HFFc6 (cell line): ENCODE results near the gene HSD17B12. TPM values are rescaled to one million over a fixed set of nuclear protein-coding genes. Genes with fewer than 3 reads are reported as not detected.
"Not testable (repeated sequence)": the region's sequence is repeated elsewhere in the genome, so short reads cannot be mapped to it uniquely, and the experiment has no call there.

ENCODE experiments used
- DNase-seq: peaks from one replicate; pipeline ENCODE4 v3.0.0-alpha.2; 2018
- H3K27ac Mint-ChIP-seq: 2 replicates; pipeline ENCODE4 v1.8.0; 2020; ENCODE audit warnings: mild to moderate bottlenecking, mixed read lengths
- H3K27me3 Mint-ChIP-seq: 2 replicates; pipeline ENCODE4 v1.8.0; 2021; ENCODE audit warnings: mild to moderate bottlenecking, moderate library complexity, mixed read lengths; ENCODE audit not compliant: insufficient read depth
- H3K36me3 Mint-ChIP-seq: 2 replicates; pipeline ENCODE4 v1.8.0; 2021; ENCODE audit warnings: low read depth, mixed read lengths
- H3K4me1 Mint-ChIP-seq: 2 replicates; pipeline ENCODE4 v1.8.0; 2020; ENCODE audit warnings: low read depth, mixed read lengths
- H3K4me3 Mint-ChIP-seq: 2 replicates; pipeline ENCODE4 v1.8.0; 2020; ENCODE audit warnings: mild to moderate bottlenecking, moderate library complexity, mixed read lengths
- H3K9me3 Mint-ChIP-seq: 2 replicates; pipeline ENCODE4 v1.8.0; 2020; ENCODE audit warnings: mild to moderate bottlenecking, mixed read lengths
- total RNA-seq, 6 experiments: library from RNA; stranded (reverse); fragmentation: NEBNext Ultra II Directional; extraction: Animal tissue kit (Norgen Biotek cat#: 25700); gene quantifications; 2 replicates in 1 of 6; 3 replicates in 5 of 6; pipeline ENCODE4 v1.2.3, GENCODE V29; 2021
- TF ChIP-seq, protein P1 (sequence below): fragments of 200-600 bp; sonication (generic); IDR thresholded peaks from 2 replicates; pipeline ENCODE4 v1.5.0; 2021; ENCODE audit warnings: antibody characterized with exemption, mild to moderate bottlenecking

The HSD17B12 gene
- total RNA-seq, 6 experiments from 2014 or later = 89.1 to 119 (median 99.0) TPM

DNA sequence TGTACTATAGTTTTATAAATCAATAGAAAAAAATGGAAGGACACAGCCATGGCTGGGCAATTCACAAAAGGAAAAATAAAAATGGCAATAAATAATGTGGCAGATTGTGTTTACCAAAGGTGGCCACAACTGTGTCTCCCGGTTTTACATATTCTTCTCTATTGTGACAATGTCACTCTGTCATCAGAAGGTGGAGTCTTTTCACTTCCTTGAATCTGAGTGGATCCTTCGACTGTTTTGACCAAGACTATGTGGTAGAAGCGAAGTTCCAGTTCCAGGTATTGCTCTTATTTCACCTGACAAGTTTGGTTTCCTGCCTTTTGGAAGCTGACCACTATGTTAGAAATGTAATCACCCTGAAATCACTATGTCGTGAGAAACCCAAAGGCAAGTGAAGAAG, 31.0 kb upstream of the HSD17B12 start:
- peaks cover 8% of the 10 kb centered on the region; the same call in 1 of the 2 replicates for H3K4me1 Mint-ChIP-seq
- peaks cover 6% of the 10 kb centered on the region for H3K27me3 Mint-ChIP-seq
- TF ChIP-seq, protein P1, sequence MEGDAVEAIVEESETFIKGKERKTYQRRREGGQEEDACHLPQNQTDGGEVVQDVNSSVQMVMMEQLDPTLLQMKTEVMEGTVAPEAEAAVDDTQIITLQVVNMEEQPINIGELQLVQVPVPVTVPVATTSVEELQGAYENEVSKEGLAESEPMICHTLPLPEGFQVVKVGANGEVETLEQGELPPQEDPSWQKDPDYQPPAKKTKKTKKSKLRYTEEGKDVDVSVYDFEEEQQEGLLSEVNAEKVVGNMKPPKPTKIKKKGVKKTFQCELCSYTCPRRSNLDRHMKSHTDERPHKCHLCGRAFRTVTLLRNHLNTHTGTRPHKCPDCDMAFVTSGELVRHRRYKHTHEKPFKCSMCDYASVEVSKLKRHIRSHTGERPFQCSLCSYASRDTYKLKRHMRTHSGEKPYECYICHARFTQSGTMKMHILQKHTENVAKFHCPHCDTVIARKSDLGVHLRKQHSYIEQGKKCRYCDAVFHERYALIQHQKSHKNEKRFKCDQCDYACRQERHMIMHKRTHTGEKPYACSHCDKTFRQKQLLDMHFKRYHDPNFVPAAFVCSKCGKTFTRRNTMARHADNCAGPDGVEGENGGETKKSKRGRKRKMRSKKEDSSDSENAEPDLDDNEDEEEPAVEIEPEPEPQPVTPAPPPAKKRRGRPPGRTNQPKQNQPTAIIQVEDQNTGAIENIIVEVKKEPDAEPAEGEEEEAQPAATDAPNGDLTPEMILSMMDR = no peak
- no peak overlapping the region for H3K27ac Mint-ChIP-seq
- DNase-seq = no peak
- H3K4me3 Mint-ChIP-seq = no peak overlapping the region
- H3K9me3 Mint-ChIP-seq = no peaks in the 10 kb centered on the region
- H3K36me3 Mint-ChIP-seq = peaks cover 8% of the 10 kb centered on the region; the same call in 1 of the 2 replicates

DNA sequence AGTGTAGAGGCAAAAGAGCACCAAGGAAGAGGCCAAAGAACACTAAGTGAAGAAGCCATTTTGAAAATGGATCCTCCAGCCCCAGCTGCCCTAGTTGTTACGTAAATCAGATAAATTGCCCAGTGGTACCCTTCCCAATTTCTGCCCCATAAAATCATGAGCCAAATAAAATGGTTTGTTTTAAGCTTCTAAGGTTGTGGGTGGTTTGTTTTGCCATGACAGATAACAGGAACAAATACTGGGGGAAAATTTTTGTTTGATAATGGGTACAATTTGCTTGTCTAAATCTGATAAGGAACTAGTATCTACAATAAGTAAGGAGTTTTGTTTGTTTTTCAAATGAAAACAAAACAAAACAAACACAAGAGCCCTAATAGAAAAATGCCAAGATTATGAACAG, 30.6 kb upstream of the HSD17B12 start:
- H3K4me3 Mint-ChIP-seq = no peak overlapping the region
- H3K36me3 Mint-ChIP-seq = peaks cover 8% of the 10 kb centered on the region; the same call in 1 of the 2 replicates
- H3K4me1 Mint-ChIP-seq = peaks cover 4% of the 10 kb centered on the region; the same call in 1 of the 2 replicates
- TF ChIP-seq, protein P1 = no peak
- no peaks in the 10 kb centered on the region for H3K9me3 Mint-ChIP-seq
- H3K27me3 Mint-ChIP-seq = peaks cover 2% of the 10 kb centered on the region
- H3K27ac Mint-ChIP-seq = no peak overlapping the region
- no peak for DNase-seq

DNA sequence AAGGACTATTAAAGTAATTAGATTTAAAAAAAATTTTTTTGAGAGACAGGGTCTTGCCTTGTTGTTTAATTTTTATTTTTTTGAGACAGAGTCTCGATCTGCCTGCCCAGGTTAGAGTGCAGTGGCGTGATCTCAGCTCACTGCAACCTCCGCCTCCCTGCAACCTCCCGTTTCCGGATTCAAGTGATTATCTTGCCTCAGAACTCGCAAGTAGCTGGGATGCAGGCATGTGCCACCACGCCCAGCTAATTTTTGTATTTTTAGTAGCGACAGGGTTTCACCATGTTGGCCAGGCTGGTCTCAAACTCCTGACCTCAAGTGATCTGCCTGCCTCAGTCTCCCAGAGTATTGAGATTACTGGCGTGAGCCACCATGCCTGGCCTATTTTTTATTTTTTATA, 17.5 kb upstream of the HSD17B12 start:
- not testable (repeated sequence) for DNase-seq, H3K4me3 Mint-ChIP-seq, H3K9me3 Mint-ChIP-seq, H3K4me1 Mint-ChIP-seq, H3K27ac Mint-ChIP-seq, H3K36me3 Mint-ChIP-seq
- peaks cover 26% of the 10 kb centered on the region for H3K27me3 Mint-ChIP-seq

DNA sequence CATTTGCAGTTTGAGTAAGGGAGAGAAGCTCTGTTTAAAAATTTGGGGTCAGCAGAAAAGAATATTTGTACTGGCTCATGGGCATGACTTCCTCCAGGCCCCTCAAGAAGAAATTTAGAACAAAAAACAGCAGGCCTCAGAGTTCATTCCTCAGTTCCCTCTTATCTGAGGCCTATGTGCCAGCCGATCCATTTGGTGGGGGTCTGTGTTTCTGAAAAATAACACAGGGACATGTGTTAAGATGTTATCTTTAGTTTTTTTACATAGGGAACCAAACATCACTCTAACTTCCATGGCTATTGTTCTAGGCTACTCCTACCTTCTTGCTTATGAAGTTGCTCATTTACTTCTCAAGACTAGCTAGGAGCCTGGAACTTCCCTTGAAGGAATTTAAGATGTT, 16.2 kb upstream of the HSD17B12 start:
- TF ChIP-seq, protein P1 = no peak
- H3K27me3 Mint-ChIP-seq = peaks cover 17% of the 10 kb centered on the region
- no peaks in the 10 kb centered on the region for H3K4me1 Mint-ChIP-seq
- no peak for DNase-seq
- no peak overlapping the region for H3K4me3 Mint-ChIP-seq
- H3K27ac Mint-ChIP-seq = no peak overlapping the region
- H3K9me3 Mint-ChIP-seq = no peaks in the 10 kb centered on the region
- H3K36me3 Mint-ChIP-seq = no peaks in the 10 kb centered on the region

DNA sequence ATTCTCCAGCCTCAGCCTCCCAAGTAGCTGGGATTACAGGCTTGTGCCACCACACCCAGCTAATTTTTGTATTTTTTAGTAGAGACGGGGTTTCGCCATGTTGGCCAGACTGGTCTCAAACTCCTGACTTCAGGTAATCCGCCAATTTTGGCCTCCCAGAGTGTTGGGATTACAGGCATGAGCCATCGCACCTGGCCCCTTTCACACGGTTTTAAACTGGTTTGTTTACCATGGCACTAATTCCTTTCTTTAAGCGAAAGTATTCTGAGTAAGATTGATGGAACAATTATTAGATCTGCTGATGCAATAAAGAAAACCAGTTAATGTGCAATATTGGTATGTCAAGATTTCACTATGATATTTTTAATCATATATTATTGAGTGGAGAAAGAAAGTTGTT, 9.3 kb upstream of the HSD17B12 start:
- not testable (repeated sequence) for H3K27ac Mint-ChIP-seq, H3K4me3 Mint-ChIP-seq, DNase-seq, H3K9me3 Mint-ChIP-seq, H3K4me1 Mint-ChIP-seq, H3K36me3 Mint-ChIP-seq, H3K27me3 Mint-ChIP-seq

DNA sequence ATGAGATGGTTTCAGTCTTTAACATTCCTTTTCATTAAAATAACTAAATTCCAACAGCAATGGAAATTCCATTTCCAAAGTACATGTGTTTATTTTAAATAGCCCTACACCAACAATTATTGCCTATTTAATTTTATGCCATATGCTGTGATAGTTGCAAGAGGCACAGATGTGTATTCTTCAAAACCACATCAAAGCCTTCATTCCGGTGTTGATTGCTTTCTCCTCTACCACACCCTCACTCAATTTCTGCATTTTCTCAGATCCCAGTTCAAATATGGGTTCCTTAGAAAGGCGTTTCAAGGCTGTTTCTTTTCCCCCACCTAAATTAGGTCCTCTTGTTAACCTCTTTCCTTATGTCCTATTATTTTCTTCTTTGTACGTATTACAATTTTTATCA, 6.0 kb upstream of the HSD17B12 start:
- Mint-ChIP-seq H3K4me3 (no peak overlapping the region), H3K27me3 (peaks cover 3% of the 10 kb centered on the region; the same call in 1 of the 2 replicates), H3K4me1 (no peaks in the 10 kb centered on the region; the same call in 1 of the 2 replicates), H3K9me3 (peaks cover 9% of the 10 kb centered on the region), H3K27ac (no peak overlapping the region), H3K36me3 (no peaks in the 10 kb centered on the region)
- TF ChIP-seq, protein P1 = no peak
- DNase-seq = no peak

DNA sequence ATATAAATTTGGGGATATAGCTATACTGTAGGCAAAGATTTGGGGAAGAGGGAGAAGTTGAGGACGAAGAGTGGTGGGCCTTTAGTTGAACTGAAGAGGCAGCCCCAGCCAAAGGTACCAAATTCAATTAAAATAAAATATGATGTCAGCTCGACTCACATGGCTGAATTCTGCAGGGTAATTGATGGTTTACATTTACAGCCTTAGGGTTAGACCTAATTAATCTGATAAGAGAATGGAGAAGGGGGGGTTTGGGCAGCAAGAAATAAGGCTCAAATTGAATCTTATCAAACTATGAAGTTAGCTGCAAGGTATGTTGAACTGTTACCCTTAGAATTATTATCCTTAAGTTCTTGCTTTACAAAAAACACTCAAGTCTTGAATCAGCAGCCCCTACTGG, 3.6 kb upstream of the HSD17B12 start:
- H3K27ac Mint-ChIP-seq = no peak overlapping the region
- peaks cover 11% of the 10 kb centered on the region for H3K4me1 Mint-ChIP-seq
- H3K36me3 Mint-ChIP-seq = no peaks in the 10 kb centered on the region; the same call in 1 of the 2 replicates
- H3K9me3 Mint-ChIP-seq = peaks cover 9% of the 10 kb centered on the region
- H3K27me3 Mint-ChIP-seq = peaks cover 3% of the 10 kb centered on the region; the same call in 1 of the 2 replicates
- no peak overlapping the region for H3K4me3 Mint-ChIP-seq
- no peak for DNase-seq
- TF ChIP-seq, protein P1 = no peak
